ENCODE data around the gene NDUFS7.
"Not testable (repeated sequence)": the region's sequence is repeated elsewhere in the genome, so short reads cannot be mapped to it uniquely, and the experiment has no call there.

NDUFS7 gene

GRCh38 chr19:1418951-1419738, 35.4 kb downstream of the NDUFS7 start:
- no peak for DNase-seq

- not testable (repeated sequence) for DNase-seq
Measured at GRCh38 chr19:1420085-1420484, 36.4 kb downstream of the NDUFS7 start.

DNA sequence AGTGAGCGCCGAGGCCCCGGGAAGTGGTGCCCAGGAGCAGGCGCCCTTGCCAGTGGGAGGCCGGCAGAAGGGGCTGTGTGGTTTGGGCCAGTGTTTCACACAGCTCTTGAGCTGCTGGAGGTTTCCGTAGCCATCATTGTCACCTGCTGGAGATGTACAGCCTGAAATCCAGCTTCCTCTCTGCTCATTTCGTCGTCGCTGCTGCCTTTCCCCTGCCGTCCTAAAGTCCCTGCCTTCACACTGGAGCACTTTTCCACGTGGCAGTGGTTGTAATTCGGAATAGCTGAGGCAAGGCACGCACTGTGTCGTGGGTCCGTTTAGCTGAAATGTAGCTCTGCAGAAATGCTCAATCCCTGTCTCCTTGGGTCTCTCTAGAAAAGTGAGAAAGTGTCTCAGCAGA, 36.9 kb downstream of the NDUFS7 start:
- DNase-seq, result no peak

DNA sequence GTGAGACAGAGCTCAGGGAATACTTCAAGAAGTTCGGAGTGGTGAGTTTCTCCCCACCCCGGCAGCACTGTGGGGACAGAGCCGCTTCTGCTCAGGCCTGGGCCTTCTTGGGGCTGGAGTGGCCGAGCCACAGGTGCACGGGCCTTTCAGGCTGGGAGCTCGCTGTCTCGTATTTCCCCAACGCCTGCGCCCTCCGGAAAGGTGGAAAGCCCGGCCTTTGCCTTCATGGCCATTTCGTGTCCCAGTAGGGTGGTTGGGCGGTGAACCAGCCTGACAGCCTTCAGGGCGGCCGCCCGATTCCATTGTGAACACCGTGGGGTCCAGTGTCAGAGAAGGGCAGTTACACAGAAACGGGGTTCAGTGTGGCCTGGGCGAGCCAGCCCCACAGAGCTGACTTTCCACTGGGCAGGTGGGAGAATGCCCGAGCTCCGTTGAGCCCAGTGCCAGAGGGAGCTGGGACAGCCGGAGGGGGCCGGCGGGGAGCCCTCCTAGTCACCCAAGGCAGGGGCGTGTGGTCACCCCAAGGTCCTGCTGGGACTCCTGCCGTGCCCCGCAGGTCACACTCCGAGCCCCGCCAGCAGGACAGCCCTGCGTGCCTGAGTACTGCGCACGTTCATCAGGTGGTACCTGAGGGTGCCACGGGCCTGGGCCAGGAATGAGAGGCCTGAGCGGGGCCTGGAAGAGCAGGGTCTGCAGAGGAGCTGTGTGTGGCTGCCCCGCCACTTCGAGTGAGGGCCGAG, 37.7 kb downstream of the NDUFS7 start:
- DNase-seq, result no peak

GRCh38 chr19:1421958-1422305, 38.2 kb downstream of the NDUFS7 start:
- no peak for DNase-seq

DNA sequence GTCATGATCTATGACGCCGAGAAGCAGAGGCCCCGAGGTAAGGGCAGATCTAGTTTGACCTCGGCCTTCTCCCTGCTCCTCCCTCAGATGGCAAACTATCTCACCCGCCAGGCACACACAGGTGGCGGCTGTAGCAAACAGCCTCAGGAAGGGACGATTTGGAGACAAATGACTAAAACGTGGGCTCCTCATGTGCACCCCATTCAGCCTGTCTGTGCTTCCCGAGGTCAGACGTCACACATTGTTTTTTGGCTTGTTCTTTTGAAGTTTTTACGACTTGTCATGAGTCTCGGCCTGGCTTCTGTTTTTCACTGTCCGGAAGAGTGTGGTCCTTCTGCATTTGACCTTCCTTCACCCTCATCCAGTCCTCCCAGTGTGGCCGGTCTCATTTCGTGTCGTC, 38.7 kb downstream of the NDUFS7 start:
- DNase-seq, result no peak

DNA sequence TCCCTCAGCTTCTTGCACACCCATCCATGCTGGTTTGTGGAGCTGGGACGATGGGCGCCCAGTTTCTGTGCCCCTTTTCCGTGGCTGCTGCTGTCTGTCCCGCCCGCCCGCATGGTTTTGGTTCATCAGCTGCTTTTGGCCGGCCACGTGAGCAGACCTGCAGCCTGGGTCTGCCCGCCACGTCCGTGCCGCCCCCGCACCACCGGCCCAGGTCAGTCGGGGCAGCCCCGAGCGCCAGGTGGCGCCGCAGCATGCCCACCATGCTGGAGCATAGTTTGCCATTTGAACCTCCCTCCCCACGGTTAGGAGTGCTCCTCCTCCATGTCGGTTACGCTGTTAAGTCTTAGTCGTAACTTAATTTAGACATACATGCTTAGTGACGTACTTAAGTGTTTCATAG, 39.2 kb downstream of the NDUFS7 start:
- no peak for DNase-seq

DNA sequence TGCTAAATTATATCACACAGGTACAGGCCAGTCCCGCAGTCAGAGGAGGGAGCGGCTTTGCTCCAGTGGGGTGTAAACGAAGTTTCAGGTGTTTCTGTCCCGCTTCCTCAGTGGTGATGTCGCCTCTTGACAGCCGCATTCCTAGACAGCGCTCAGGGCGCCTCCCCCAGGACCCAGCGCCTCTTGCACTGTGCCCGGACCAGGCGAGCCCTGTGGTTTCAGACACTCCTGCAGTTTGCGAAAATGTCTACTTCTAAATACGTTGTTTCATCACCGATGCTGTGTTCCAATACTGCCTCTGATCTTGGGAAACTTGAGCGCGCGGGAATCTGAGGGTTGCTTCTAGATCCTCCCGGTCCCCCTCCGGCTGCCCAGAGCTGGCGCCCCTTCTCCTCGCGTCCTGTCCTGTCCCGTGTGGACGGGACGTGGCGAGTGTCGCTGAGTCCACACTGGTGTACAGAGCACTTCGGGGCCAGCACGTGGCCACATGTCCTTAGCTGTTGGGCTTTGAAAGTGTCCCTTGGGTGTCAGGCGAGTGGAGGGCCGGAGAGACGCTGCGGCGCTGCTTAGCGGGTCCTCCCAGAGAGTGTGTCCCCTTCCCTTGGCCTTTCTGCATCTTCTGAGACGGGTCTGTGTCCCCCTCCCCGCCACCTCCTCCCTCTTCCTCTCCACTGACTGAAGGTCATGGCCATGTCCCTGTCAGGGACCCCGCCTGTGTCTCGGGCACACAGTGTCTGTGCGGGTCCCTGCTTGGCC, 39.9 kb downstream of the NDUFS7 start:
- DNase-seq, result no peak

DNA sequence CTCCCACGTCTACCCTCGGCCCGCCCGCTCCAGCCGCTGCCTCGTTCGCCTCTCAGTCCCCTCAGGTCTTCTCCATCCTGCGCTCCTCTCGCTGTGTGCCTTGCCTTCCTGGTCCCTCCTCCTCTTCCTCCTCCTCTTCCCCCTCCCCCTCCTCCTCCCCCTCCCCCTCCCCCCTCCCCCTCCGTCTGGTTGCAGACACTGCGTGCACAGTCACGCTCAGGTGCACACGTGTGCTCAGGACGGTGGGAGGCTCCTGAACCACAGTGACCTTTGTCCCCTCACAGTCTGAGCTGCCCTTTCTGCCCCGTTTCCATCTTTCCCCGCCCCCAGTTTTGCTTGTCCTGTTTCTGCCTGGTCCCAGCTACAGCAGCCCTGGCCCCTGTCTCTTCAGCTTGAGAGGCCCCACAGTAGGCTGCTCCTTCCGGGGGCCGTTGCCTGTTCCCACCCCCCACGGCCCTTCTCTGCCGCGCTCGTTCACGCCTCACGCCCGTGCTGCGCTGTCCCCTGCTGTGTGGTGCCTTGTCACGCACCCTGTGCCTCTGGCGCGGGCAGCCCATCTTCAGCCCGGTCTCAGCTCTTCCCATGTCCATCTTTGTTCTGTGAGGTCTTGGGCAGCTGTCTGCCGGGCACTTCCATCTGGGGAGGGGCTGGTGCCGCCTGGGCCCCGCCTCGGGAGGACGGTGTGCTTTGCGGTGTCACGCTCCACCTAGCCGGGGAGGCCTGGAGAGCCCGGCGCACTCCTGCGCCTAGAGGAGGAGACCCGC, 40.7 kb downstream of the NDUFS7 start:
- no peak for DNase-seq

DNA sequence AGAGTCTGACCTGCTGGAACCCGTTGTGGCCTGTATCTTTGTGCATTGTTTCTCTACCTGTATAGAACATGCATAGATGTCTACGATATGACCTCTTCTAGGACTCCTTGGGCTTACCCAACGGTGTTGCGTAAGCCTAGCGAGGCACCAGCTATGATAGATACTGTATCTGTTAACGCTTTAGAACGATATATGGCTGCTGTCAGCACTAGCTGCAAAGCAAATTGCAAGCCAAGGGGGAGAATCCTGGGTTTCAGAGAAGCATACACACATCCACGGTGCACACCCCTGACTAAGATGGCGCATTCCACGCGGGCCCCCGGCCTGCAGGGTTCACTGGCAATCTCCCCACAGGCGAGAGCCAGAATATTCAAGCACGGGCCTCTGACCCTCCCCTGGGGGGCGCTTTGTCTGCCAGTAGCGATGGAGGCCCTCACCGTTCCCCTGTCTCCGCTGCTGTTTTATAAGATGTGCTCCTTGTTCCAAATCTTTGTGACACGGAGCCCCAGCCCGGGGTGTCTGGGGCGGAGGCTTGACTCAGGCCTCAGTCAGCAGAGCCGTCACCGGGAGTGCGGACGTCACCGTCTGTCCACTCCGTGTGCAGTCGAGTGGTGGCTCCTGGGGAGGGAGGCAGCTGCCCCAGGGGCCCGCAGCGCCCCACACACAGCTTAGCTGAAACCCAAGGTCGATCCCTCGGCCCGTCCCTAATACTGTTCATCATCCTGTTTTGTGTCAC, 41.6 kb downstream of the NDUFS7 start:
- no peak for DNase-seq

- DNase-seq, result no peak
Measured at GRCh38 chr19:1425902-1426301, 42.2 kb downstream of the NDUFS7 start.

- DNase-seq, result no peak
Measured at GRCh38 chr19:1426736-1427135, 43.0 kb downstream of the NDUFS7 start.

- no peak for DNase-seq
Measured at GRCh38 chr19:1427221-1427920, 43.7 kb downstream of the NDUFS7 start.

- DNase-seq, result no peak
Measured at GRCh38 chr19:1428738-1429391, 45.2 kb downstream of the NDUFS7 start.

DNA sequence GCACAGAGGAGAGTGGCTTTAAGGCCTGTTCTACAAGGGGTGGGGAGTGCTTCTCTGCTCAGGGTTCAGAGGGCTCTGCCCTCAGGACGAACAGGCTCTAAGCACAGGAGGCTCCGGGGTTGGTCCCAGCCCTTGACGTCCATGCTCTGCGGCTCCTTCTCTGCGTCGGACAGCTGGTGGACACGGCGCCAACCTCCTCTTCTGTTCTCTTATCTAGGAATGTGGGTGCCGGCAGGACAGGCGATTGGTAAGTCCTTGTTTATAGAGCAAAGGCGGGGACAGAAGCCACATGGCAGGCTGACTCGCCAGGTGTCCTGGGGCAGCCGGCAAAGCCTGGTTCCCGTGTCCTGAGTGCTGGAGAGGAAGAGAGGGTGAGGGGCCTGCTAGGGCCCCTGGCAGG, 46.0 kb downstream of the NDUFS7 start:
- DNase-seq, result no peak

DNA sequence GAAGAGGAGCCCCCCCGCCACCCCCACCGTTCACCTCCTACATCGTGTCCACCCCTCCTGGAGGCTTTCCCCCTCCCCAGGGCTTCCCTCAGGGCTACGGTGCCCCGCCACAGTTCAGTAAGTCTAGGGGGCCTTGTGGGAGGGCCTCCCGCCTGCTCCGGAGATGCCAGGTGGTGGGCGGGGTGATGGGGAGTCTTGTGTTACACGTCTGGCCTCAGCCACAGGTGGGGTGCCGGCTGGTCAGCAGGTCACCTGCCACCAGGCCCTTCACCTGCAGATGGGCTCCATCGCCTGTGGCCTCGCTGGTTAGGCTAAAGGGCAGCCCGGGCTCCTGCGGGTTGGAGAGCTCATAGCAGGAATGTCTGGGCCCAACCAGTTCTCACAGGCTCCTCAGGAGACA, 46.5 kb downstream of the NDUFS7 start:
- DNase-seq, result no peak

DNA sequence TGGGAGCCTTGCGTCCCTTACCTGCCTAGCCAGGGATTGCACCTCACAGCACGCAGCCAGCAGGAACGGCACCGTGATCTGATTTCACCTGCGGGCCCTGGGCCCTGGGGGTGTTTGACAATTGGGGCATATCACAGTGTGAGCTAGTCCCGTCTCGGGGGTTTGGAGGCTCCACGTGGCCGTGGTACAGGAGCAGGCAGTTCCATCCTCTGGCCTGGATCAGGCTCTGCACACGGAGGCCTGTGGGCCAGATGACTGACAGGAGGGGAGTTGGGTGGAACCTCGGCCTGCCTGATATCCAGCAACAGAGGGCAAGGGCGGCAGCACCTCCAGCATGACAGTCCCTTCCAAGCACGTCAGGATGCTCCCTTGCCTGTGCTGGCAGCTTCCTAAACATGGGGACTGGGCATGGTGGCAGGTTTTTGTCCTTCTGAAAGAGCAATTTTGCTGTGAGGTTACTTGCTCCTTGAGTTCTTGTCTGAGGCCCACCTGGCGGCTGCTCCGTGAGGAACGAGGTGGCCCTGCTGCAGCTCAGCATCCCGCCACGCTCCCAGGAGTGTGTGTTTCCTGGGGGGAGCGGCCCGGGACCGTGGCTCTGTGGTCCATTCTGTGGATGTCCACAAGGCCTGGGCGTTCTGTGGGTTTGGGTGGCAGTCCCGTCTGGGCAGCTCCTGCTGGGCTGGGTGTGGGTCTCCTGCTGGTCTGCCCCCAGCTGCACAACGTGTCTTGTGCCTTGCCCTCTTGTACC, 48.2 kb downstream of the NDUFS7 start:
- DNase-seq, result no peak

DNA sequence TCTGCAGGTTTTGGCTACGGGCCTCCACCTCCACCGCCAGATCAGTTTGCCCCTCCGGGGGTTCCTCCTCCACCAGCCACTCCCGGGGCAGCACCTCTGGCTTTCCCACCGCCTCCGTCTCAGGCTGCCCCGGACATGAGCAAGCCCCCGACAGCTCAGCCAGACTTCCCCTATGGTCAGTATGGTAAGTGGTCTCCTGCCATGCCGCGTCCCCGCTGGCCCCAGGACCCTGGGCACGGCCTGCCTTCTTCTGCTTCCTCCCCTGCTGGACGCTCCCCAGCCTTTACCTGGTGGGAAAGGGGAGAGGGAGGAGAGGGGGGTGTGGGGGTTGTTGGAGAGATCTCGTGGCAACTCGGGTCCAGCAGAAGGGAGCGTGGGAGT, 48.8 kb downstream of the NDUFS7 start:
- DNase-seq, result no peak

GRCh38 chr19:1433119-1434039, 49.7 kb downstream of the NDUFS7 start:
- DNase-seq, result no peak

All from CD4-positive, alpha-beta T cell treated with Interleukin-17A for 1 hour (primary cell).